IMR-90 (cell line): ENCODE data around the gene KLHL29. TPM values are rescaled to one million over a fixed set of nuclear protein-coding genes. Genes with fewer than 3 reads are reported as not detected.

Experiments used
- ATAC-seq: fragments of 200-7000 bp; cut with Tn5 transposase; 2 replicates; pipeline ENCODE4 v1.9.1; 2020; ENCODE audit warnings: low read depth, mild to moderate bottlenecking, moderate library complexity
- BruUV-seq: library from RNA; stranded (reverse); fragments of 400-500 nt; replicated peaks from 2 replicates; lab custom pipeline; 2021; lab: Mats Ljungman, UMichigan
- CTCF ChIA-PET: fragments of 300-600 bp; formaldehyde crosslinking; extraction: SDS; loops from one replicate; lab custom pipeline; 2021; ENCODE audit warnings: antibody characterized with exemption; lab: Yijun Ruan, JAX
- POLR2A ChIA-PET: fragments of 300-600 bp; sonication (Branson Sonifier 250); formaldehyde crosslinking; loops from one replicate; lab custom pipeline; 2022; ENCODE audit warnings: antibody characterized with exemption; ENCODE audit not compliant: unreplicated experiment; lab: Charles Lee
- DNase-seq: peaks from one replicate; pipeline ENCODE4 v3.0.0; 2013
- H2AFZ ChIP-seq: replicated peaks from 2 replicates; pipeline ENCODE3; 2013; ENCODE audit warnings: low read length, mild to moderate bottlenecking; ENCODE audit not compliant: poor library complexity
- H2AK5ac ChIP-seq: 2 replicates; pipeline ENCODE4 v1.6.1; 2013; ENCODE audit warnings: low read depth, low read length, inconsistent platforms
- H2AK9ac ChIP-seq: replicated peaks from 2 replicates; pipeline ENCODE3; 2013; ENCODE audit warnings: mild to moderate bottlenecking, low read depth, low read length, moderate library complexity; ENCODE audit not compliant: poor library complexity
- H2BK120ac ChIP-seq: 2 replicates; pipeline ENCODE4 v1.6.1; 2013; ENCODE audit warnings: low read depth, low read length, inconsistent platforms
- H2BK15ac ChIP-seq: 3 replicates; pipeline ENCODE4 v1.6.1; 2013; ENCODE audit warnings: low read depth, low read length, inconsistent platforms
- H2BK20ac ChIP-seq: 2 replicates; pipeline ENCODE4 v1.6.1; 2013; ENCODE audit warnings: low read depth, mild to moderate bottlenecking, inconsistent platforms, low read length, moderate library complexity
- H2BK5ac ChIP-seq: 2 replicates; pipeline ENCODE4 v1.6.1; 2013; ENCODE audit warnings: mild to moderate bottlenecking, low read depth, low read length, inconsistent platforms; ENCODE audit not compliant: poor library complexity, severe bottlenecking
- H3K14ac ChIP-seq: replicated peaks from 2 replicates; pipeline ENCODE4 v1.6.1; 2013; ENCODE audit warnings: low read depth, low read length, inconsistent platforms
- H3K18ac ChIP-seq: 2 replicates; pipeline ENCODE4 v1.6.1; 2013; ENCODE audit warnings: low read depth, low read length, control low read depth
- H3K23ac ChIP-seq: 2 replicates; pipeline ENCODE4 v1.6.1; 2013; ENCODE audit warnings: low read depth, low read length, inconsistent platforms
- H3K27ac ChIP-seq: 2 replicates; pipeline ENCODE4 v1.5.1; 2013; ENCODE audit warnings: mild to moderate bottlenecking, control low read depth, low read length; ENCODE audit not compliant: insufficient read depth
- H3K27me3 ChIP-seq: 2 replicates; pipeline ENCODE4 v1.6.1; 2013; ENCODE audit warnings: low read length; ENCODE audit not compliant: control insufficient read depth, insufficient read depth
- H3K36me3 ChIP-seq: 2 replicates; pipeline ENCODE4 v1.6.1; 2013; ENCODE audit warnings: low read length, mixed read lengths; ENCODE audit not compliant: control insufficient read depth, insufficient read depth
- H3K4ac ChIP-seq: 2 replicates; pipeline ENCODE4 v1.6.1; 2013; ENCODE audit warnings: low read depth, low read length, inconsistent platforms
- H3K4me1 ChIP-seq: 2 replicates; pipeline ENCODE4 v1.6.1; 2013; ENCODE audit warnings: low read length, mixed read lengths; ENCODE audit not compliant: control insufficient read depth, insufficient read depth
- H3K4me2 ChIP-seq: 2 replicates; pipeline ENCODE4 v1.6.1; 2013; ENCODE audit warnings: low read depth, mild to moderate bottlenecking, control low read depth, low read length, moderate library complexity
- H3K4me3 ChIP-seq: 2 replicates; pipeline ENCODE4 v1.5.1; 2013; ENCODE audit warnings: low read depth, mild to moderate bottlenecking, control low read depth, low read length, moderate library complexity; ENCODE audit not compliant: insufficient read depth
- H3K56ac ChIP-seq: 2 replicates; pipeline ENCODE4 v1.6.1; 2013; ENCODE audit warnings: low read length, inconsistent platforms; ENCODE audit not compliant: insufficient read depth; ENCODE audit errors: extremely low read depth
- H3K79me1 ChIP-seq, 2 experiments: 2 replicates each; pipeline ENCODE4 v1.6.1; 2013; ENCODE audit warnings: low read length in 2 of 2, inconsistent platforms in 1 of 2, low read depth in 1 of 2
- H3K9ac ChIP-seq: 2 replicates; pipeline ENCODE4 v1.6.1; 2013; ENCODE audit warnings: low read depth, low read length, control low read depth
- H3K9me1 ChIP-seq: 2 replicates; pipeline ENCODE4 v1.6.1; 2013; ENCODE audit warnings: low read length, inconsistent platforms; ENCODE audit not compliant: insufficient read depth
- H3K9me3 ChIP-seq: 2 replicates; pipeline ENCODE4 v1.6.1; 2013; ENCODE audit warnings: low read length; ENCODE audit not compliant: control insufficient read depth, insufficient read depth
- H4K20me1 ChIP-seq: 2 replicates; pipeline ENCODE4 v1.6.1; 2013; ENCODE audit warnings: low read length, inconsistent platforms; ENCODE audit not compliant: insufficient read depth
- H4K5ac ChIP-seq: 2 replicates; pipeline ENCODE4 v1.6.1; 2013; ENCODE audit warnings: mild to moderate bottlenecking, low read depth, low read length, control low read depth
- H4K8ac ChIP-seq, 2 experiments: 2 replicates each; pipeline ENCODE4 v1.6.1; 2013; ENCODE audit warnings: low read depth in 2 of 2, low read length in 2 of 2, control low read depth in 1 of 2, inconsistent platforms in 1 of 2
- H4K91ac ChIP-seq: 2 replicates; pipeline ENCODE4 v1.6.1; 2013; ENCODE audit warnings: low read depth, low read length, inconsistent platforms; ENCODE audit not compliant: insufficient read depth
- BHLHE40 ChIP-seq: fragments of 150-350 bp; IDR thresholded peaks from 2 replicates; pipeline ENCODE4 v1.6.1; 2016; ENCODE audit warnings: mild to moderate bottlenecking, low read depth, low read length
- CEBPB ChIP-seq: IDR thresholded peaks from 2 replicates; pipeline ENCODE4 v1.6.1; 2012; ENCODE audit warnings: low read depth, low read length, improper control_type of control experiment
- CTCF ChIP-seq: conservative IDR thresholded peaks from 2 replicates; pipeline ENCODE4 v1.5.1; 2012; ENCODE audit warnings: mild to moderate bottlenecking, low read depth, low read length, improper control_type of control experiment
- ELK1 ChIP-seq: fragments of 150-350 bp; IDR thresholded peaks from 2 replicates; pipeline ENCODE4 v1.6.1; 2016; ENCODE audit warnings: low read depth, mild to moderate bottlenecking, low read length, moderate library complexity, borderline replicate concordance
- FOS ChIP-seq: fragments of 150-350 bp; IDR thresholded peaks from 2 replicates; pipeline ENCODE4 v1.6.1; 2016; ENCODE audit warnings: low read depth, low read length
- MAFK ChIP-seq: IDR thresholded peaks from 2 replicates; pipeline ENCODE4 v1.6.1; 2012; ENCODE audit warnings: low read depth, low read length, improper control_type of control experiment
- MAZ ChIP-seq: IDR thresholded peaks from 2 replicates; pipeline ENCODE4 v1.6.1; 2012; ENCODE audit warnings: low read depth, mild to moderate bottlenecking, low read length, improper control_type of control experiment, moderate library complexity, borderline replicate concordance
- MXI1 ChIP-seq: IDR thresholded peaks from 2 replicates; pipeline ENCODE4 v1.6.1; 2012; ENCODE audit warnings: low read depth, mild to moderate bottlenecking, low read length, moderate library complexity, borderline replicate concordance
- NFE2L2 ChIP-seq: fragments of 150-350 bp; IDR thresholded peaks from 2 replicates; pipeline ENCODE4 v1.6.1; 2016; ENCODE audit warnings: low read depth, mild to moderate bottlenecking, low read length
- POLR2A ChIP-seq: IDR thresholded peaks from 2 replicates; pipeline ENCODE4 v1.6.1; 2012; ENCODE audit warnings: mild to moderate bottlenecking, low read depth, low read length
- RAD21 ChIP-seq: IDR thresholded peaks from 2 replicates; pipeline ENCODE4 v1.6.1; 2012; ENCODE audit warnings: low read length, improper control_type of control experiment
- RCOR1 ChIP-seq: IDR thresholded peaks from 2 replicates; pipeline ENCODE4 v1.6.1; 2012; ENCODE audit warnings: mild to moderate bottlenecking, low read length, improper control_type of control experiment; ENCODE audit not compliant: insufficient replicate concordance
- SMC3 ChIP-seq: fragments of 150-350 bp; IDR thresholded peaks from 2 replicates; pipeline ENCODE4 v1.6.1; 2016; ENCODE audit warnings: low read depth, mild to moderate bottlenecking, antibody characterized with exemption, low read length, moderate library complexity
- USF2 ChIP-seq: fragments of 150-350 bp; IDR thresholded peaks from 2 replicates; pipeline ENCODE4 v1.6.1; 2017; ENCODE audit warnings: mild to moderate bottlenecking, antibody characterized with exemption, low read length, low read depth
- WGBS, 2 experiments: methylation state at CpG; one replicate each; pipeline versions ENCODE4 v1.1.5 to v1.1.7; 2013; ENCODE audit warnings: missing lambda C conversion rate in 2 of 2; ENCODE audit not compliant: insufficient read length in 1 of 2; ENCODE audit errors: extremely low coverage in 2 of 2; 5-methylcytosine and 5-hydroxymethylcytosine counted together
- dilution Hi-C: fragments of 300-500 bp; cut with HindIII; formaldehyde crosslinking; loops from one replicate; pipeline ENCODE4 v1.14.3; 2018; ENCODE audit warnings: low sequenced_read_pairs; ENCODE audit not compliant: unreplicated experiment
- in situ Hi-C: fragments of 300-500 bp; cut with MboI; formaldehyde crosslinking; loops from 3 replicates; pipeline ENCODE4 v1.14.3; 2019; ENCODE audit warnings: low sequenced_read_pairs, inconsistent platforms, mixed read lengths
- intact Hi-C: fragments of 100-400 bp; cut with micrococcal nuclease; formaldehyde crosslinking; loops from 2 replicates; pipeline ENCODE4 v1.10.0; 2022
- polyA plus RNA-seq, 3 experiments: library from polyadenylated mRNA; depleted of rRNA; stranded (reverse); fragments of >200 nt; gene quantifications; 2 replicates each; pipeline ENCODE4 v1.2.3, GENCODE V29; 2012; ENCODE audit warnings: low replicate concordance in 1 of 3
- total RNA-seq: library from RNA; depleted of rRNA; stranded (reverse); fragments of >200 nt; gene quantifications from 2 replicates; pipeline ENCODE4 v1.2.3, GENCODE V29; 2012

Gene KLHL29
- total and polyA plus RNA-seq, 2 of the 4 experiments (the other 2 are of a cell fraction): 2.0 to 8.0 TPM

GRCh38 chr2:23630961-23631360, 246.0 kb downstream of the KLHL29 start:
- Histone ChIP-seq H3K4me3 (no peak overlapping the region), H2BK20ac (no peak overlapping the region), H2AK5ac (no peak overlapping the region), H3K79me1 (0 out of 4 replicates have a peak, but pooled peaks cover 0 to 3% of the 10 kb centered on the region in 2 experiments), H3K27me3 (no peaks in the 10 kb centered on the region), H3K9me3 (no peaks in the 10 kb centered on the region), H3K4me1 (no peaks in the 10 kb centered on the region; the same call in 1 of the 2 replicates), H3K9ac (no peak overlapping the region), H3K14ac (no peak overlapping the region), H3K27ac (no peak overlapping the region), H3K18ac (no peak overlapping the region), H4K5ac (no peak overlapping the region), H3K36me3 (no peaks in the 10 kb centered on the region), H4K8ac (no peak overlapping the region), H3K4me2 (no peak overlapping the region), H3K4ac (no peak overlapping the region; the same call in 1 of the 2 replicates), H2AFZ (no peak overlapping the region), H2BK120ac (no peak overlapping the region), H4K20me1 (no peaks in the 10 kb centered on the region; the same call in 1 of the 2 replicates), H2AK9ac (no peak overlapping the region), H3K23ac (no peak overlapping the region), H2BK5ac (no peak overlapping the region), H4K91ac (no peak overlapping the region), H2BK15ac (no peak overlapping the region), H3K9me1 (no peaks in the 10 kb centered on the region), H3K56ac (no peak overlapping the region)
- whole genome bisulfite sequencing, 2 experiments: no CpG with 5 or more reads among the region's 7 CpGs
- no peak for TF ChIP-seq FOS
- TF ChIP-seq MAFK: no peak
- no peak for TF ChIP-seq RCOR1
- no peak for TF ChIP-seq USF2
- no peak for TF ChIP-seq ELK1
- TF ChIP-seq NFE2L2: no peak
- TF ChIP-seq POLR2A: no peak
- TF ChIP-seq CTCF: no peak
- no peak for TF ChIP-seq MXI1
- TF ChIP-seq RAD21: no peak
- TF ChIP-seq BHLHE40: no peak
- no peak for TF ChIP-seq CEBPB
- TF ChIP-seq SMC3: no peak
- no peak for TF ChIP-seq MAZ
- no TSS peak for BruUV-seq
- POLR2A ChIA-PET: no interaction called here
- DNase-seq: no peak
- in situ Hi-C loops (no loop called here), dilution Hi-C loops (no loop called here), intact Hi-C loops (no loop called here)
- CTCF ChIA-PET: no interaction called here
- no peak for ATAC-seq
